ENCODE data around the gene CARD11.

- TF ChIP-seq CTCF (IDR thresholded peaks at IDR 0.05) (no peak), POLR2A (IDR thresholded peaks at IDR 0.05) (no peak)
Measured at GRCh38 chr7:3073763-3074458, 30.2 kb upstream of the CARD11 start.

All from right lobe of liver (tissue), 4 donors.